Neural cell (in vitro differentiated cells): ENCODE measurements around the gene ADAM29. TPM values are rescaled to one million over a fixed set of nuclear protein-coding genes. Genes with fewer than 3 reads are reported as not detected.

Experiments used
- H2AFZ ChIP-seq: fragments of 200-600, 300-800 bp; sonication (generic), shearing (Covaris generic); 2 replicates; pipeline ENCODE4 v1.6.0; 2014; ENCODE audit warnings: low read depth, mild to moderate bottlenecking, antibody characterized with exemption, low read length, moderate library complexity
- H3F3A ChIP-seq: fragments of 200-600 bp; shearing (Covaris generic); 2 replicates; pipeline ENCODE4 v1.6.1; 2016; ENCODE audit warnings: mild to moderate bottlenecking, moderate library complexity, mixed read lengths, antibody characterized with exemption, low read length; ENCODE audit not compliant: insufficient read depth, poor library complexity, severe bottlenecking
- H3K27ac ChIP-seq: fragments of 200-600, 300-800 bp; sonication (generic), shearing (Covaris generic); 2 replicates; pipeline ENCODE4 v1.5.1; 2014; ENCODE audit warnings: mild to moderate bottlenecking, low read length, moderate library complexity
- H3K27me3 ChIP-seq: fragments of 300-800, 200-600 bp; sonication (generic), shearing (Covaris generic); 2 replicates; pipeline ENCODE4 v1.6.0; 2014; ENCODE audit warnings: mild to moderate bottlenecking, low read depth, low read length, moderate library complexity; ENCODE audit not compliant: insufficient read depth
- H3K36me3 ChIP-seq: fragments of 300-800, 200-600 bp; sonication (generic), shearing (Covaris generic); 2 replicates; pipeline ENCODE4 v1.5.1; 2014; ENCODE audit warnings: mild to moderate bottlenecking, antibody characterized with exemption, low read length, moderate library complexity; ENCODE audit not compliant: insufficient read depth
- H3K4me2 ChIP-seq: fragments of 300-800, 200-600 bp; sonication (generic), shearing (Covaris generic); 2 replicates; pipeline ENCODE4 v1.6.0; 2014; ENCODE audit warnings: mild to moderate bottlenecking, low read length
- H3K4me3 ChIP-seq: fragments of 300-800, 200-600 bp; sonication (generic), shearing (Covaris generic); 2 replicates; pipeline ENCODE4 v1.5.1; 2014; ENCODE audit warnings: mild to moderate bottlenecking, low read length, moderate library complexity
- H3K79me2 ChIP-seq: fragments of 200-600 bp; shearing (Covaris generic); replicated peaks from 2 replicates; pipeline ENCODE4 v1.6.0; 2014; ENCODE audit warnings: mild to moderate bottlenecking, low read length, moderate library complexity; ENCODE audit not compliant: insufficient read depth
- H3K9ac ChIP-seq: fragments of 300-800, 200-600 bp; sonication (generic), shearing (Covaris generic); 2 replicates; pipeline ENCODE4 v1.6.1; 2016; ENCODE audit warnings: mild to moderate bottlenecking, low read length, mixed read lengths
- H3K9me2 ChIP-seq: fragments of 200-600 bp; shearing (Covaris generic); 2 replicates; pipeline ENCODE4 v1.6.1; 2016; ENCODE audit warnings: mild to moderate bottlenecking, low read length, mixed read lengths; ENCODE audit not compliant: insufficient read depth
- H3K9me3 ChIP-seq: fragments of 200-600, 300-800 bp; sonication (generic), shearing (Covaris generic); 2 replicates; pipeline ENCODE4 v1.6.1; 2016; ENCODE audit warnings: mild to moderate bottlenecking, mixed run types, low read length, moderate library complexity, mixed read lengths
- H4K20me1 ChIP-seq: fragments of 200-600 bp; shearing (Covaris generic); 2 replicates; pipeline ENCODE4 v1.6.1; 2016; ENCODE audit warnings: mild to moderate bottlenecking, mixed run types; ENCODE audit not compliant: insufficient read depth
- EP300 ChIP-seq: fragments of 450-650 bp; conservative IDR thresholded peaks from 2 replicates; pipeline ENCODE4 v1.6.1; 2014; ENCODE audit warnings: antibody characterized with exemption, mild to moderate bottlenecking, moderate library complexity; ENCODE audit not compliant: poor library complexity, severe bottlenecking
- EZH2 ChIP-seq: fragments of 200-600, 300-800 bp; shearing (Covaris generic), sonication (generic); IDR thresholded peaks from 2 replicates; pipeline ENCODE4 v1.6.1; 2014; ENCODE audit warnings: antibody characterized with exemption, low read length, borderline replicate concordance, mild to moderate bottlenecking; ENCODE audit not compliant: insufficient read depth, poor library complexity, severe bottlenecking
- MXI1 ChIP-seq: fragments of 450-650 bp; conservative IDR thresholded peaks from 2 replicates; pipeline ENCODE4 v1.6.1; 2014; ENCODE audit warnings: antibody characterized with exemption, mild to moderate bottlenecking; ENCODE audit not compliant: poor library complexity, severe bottlenecking
- POLR2AphosphoS5 ChIP-seq: IDR thresholded peaks from 2 replicates; pipeline ENCODE4 v1.6.1; 2012
- RAD21 ChIP-seq: fragments of 450-650 bp; conservative IDR thresholded peaks from 2 replicates; pipeline ENCODE4 v1.6.1; 2014; ENCODE audit warnings: antibody characterized with exemption, mild to moderate bottlenecking, moderate library complexity
- SMC3 ChIP-seq: fragments of 450-650 bp; conservative IDR thresholded peaks from 2 replicates; pipeline ENCODE4 v1.6.1; 2014; ENCODE audit warnings: antibody characterized with exemption, mild to moderate bottlenecking, moderate library complexity; ENCODE audit not compliant: poor library complexity
- TAF1 ChIP-seq: IDR thresholded peaks from 2 replicates; pipeline ENCODE4 v1.6.1; 2012; ENCODE audit warnings: low read depth
- polyA plus RNA-seq: library from polyadenylated mRNA; depleted of rRNA; stranded (reverse); fragments of >200 nt; gene quantifications from 2 replicates; pipeline ENCODE4 v1.2.3, GENCODE V29; 2014
- TF ChIP-seq, protein P1 (sequence below): fragments of 450-650 bp; IDR thresholded peaks from 2 replicates; pipeline ENCODE4 v1.5.1; 2014; ENCODE audit warnings: antibody characterized with exemption, mild to moderate bottlenecking, moderate library complexity; ENCODE audit not compliant: poor library complexity, severe bottlenecking
- TF ChIP-seq, protein P2 (sequence below): IDR thresholded peaks from 2 replicates; pipeline ENCODE4 v1.6.1; 2012; ENCODE audit warnings: borderline replicate concordance

Gene ADAM29
- polyA plus RNA-seq, 1 donor from 2014 or later: 0.48 TPM

DNA sequence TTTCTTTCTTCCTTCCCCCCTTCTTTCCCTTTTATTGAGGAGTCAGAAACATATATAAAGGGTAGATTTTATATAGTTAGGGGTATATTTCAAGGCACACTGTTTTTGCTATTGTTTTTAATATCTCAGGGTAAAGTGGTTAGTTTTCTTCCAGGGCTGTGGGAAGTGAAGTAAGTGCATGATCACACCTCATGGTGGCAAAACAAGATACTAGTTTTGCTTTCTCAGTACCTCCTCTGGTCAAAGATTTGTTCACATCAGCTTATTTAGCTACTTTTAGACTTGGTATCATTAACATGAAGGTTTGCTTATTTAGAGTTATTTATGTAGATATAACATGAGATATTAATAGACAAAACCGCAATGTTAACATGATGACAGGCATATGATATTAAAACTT lies 21.8 kb downstream of the ADAM29 start:
- Histone ChIP-seq H4K20me1 (no peaks in the 10 kb centered on the region), H3K9ac (no peak overlapping the region), H3K9me2 (no peaks in the 10 kb centered on the region), H3K9me3 (no peaks in the 10 kb centered on the region), H3K27ac (no peak overlapping the region), H3K4me3 (no peak overlapping the region), H3K4me2 (no peak overlapping the region), H2AFZ (no peak overlapping the region), H3K27me3 (no peaks in the 10 kb centered on the region), H3K36me3 (no peaks in the 10 kb centered on the region), H3K79me2 (no peaks in the 10 kb centered on the region), H3F3A (no peaks in the 10 kb centered on the region)
- TF ChIP-seq, protein P1, sequence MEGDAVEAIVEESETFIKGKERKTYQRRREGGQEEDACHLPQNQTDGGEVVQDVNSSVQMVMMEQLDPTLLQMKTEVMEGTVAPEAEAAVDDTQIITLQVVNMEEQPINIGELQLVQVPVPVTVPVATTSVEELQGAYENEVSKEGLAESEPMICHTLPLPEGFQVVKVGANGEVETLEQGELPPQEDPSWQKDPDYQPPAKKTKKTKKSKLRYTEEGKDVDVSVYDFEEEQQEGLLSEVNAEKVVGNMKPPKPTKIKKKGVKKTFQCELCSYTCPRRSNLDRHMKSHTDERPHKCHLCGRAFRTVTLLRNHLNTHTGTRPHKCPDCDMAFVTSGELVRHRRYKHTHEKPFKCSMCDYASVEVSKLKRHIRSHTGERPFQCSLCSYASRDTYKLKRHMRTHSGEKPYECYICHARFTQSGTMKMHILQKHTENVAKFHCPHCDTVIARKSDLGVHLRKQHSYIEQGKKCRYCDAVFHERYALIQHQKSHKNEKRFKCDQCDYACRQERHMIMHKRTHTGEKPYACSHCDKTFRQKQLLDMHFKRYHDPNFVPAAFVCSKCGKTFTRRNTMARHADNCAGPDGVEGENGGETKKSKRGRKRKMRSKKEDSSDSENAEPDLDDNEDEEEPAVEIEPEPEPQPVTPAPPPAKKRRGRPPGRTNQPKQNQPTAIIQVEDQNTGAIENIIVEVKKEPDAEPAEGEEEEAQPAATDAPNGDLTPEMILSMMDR: no peak
- TF ChIP-seq MXI1 (no peak), EZH2 (no peak), TAF1 (no peak), RAD21 (no peak), POLR2AphosphoS5 (no peak), SMC3 (no peak), EP300 (no peak)
- TF ChIP-seq, protein P2, sequence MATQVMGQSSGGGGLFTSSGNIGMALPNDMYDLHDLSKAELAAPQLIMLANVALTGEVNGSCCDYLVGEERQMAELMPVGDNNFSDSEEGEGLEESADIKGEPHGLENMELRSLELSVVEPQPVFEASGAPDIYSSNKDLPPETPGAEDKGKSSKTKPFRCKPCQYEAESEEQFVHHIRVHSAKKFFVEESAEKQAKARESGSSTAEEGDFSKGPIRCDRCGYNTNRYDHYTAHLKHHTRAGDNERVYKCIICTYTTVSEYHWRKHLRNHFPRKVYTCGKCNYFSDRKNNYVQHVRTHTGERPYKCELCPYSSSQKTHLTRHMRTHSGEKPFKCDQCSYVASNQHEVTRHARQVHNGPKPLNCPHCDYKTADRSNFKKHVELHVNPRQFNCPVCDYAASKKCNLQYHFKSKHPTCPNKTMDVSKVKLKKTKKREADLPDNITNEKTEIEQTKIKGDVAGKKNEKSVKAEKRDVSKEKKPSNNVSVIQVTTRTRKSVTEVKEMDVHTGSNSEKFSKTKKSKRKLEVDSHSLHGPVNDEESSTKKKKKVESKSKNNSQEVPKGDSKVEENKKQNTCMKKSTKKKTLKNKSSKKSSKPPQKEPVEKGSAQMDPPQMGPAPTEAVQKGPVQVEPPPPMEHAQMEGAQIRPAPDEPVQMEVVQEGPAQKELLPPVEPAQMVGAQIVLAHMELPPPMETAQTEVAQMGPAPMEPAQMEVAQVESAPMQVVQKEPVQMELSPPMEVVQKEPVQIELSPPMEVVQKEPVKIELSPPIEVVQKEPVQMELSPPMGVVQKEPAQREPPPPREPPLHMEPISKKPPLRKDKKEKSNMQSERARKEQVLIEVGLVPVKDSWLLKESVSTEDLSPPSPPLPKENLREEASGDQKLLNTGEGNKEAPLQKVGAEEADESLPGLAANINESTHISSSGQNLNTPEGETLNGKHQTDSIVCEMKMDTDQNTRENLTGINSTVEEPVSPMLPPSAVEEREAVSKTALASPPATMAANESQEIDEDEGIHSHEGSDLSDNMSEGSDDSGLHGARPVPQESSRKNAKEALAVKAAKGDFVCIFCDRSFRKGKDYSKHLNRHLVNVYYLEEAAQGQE: no peak

DNA sequence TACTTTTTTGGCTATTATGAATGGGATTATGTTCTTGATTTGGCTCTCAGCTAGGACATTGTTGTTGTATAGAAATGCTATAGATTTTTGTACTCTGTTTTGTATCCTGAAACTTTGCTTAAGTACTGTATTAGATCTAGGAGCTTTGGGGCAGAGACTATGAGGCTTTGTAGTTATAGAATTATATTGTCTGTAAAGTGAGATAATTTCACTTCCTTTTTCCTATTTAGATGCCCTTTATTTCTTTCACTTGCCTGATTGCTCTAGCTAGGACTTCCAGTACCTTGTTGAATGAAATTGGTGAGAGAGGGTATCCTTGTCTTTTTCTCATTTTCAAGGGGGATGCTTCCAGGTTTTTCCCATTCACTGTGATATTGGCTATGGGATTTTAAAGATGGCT lies 28.1 kb downstream of the ADAM29 start:
- Histone ChIP-seq H3K9me3 (no peaks in the 10 kb centered on the region), H2AFZ (no peak overlapping the region), H3F3A (no peaks in the 10 kb centered on the region), H3K36me3 (no peaks in the 10 kb centered on the region), H3K27ac (no peak overlapping the region), H4K20me1 (no peaks in the 10 kb centered on the region), H3K4me3 (no peak overlapping the region), H3K27me3 (no peaks in the 10 kb centered on the region), H3K4me2 (no peak overlapping the region), H3K79me2 (no peaks in the 10 kb centered on the region), H3K9ac (no peak overlapping the region), H3K9me2 (no peaks in the 10 kb centered on the region)
- TF ChIP-seq POLR2AphosphoS5: no peak
- TF ChIP-seq, protein P2: no peak
- TF ChIP-seq EP300: no peak
- no peak for TF ChIP-seq SMC3
- TF ChIP-seq RAD21: no peak
- no peak for TF ChIP-seq TAF1
- no peak for TF ChIP-seq MXI1
- TF ChIP-seq EZH2: no peak
- TF ChIP-seq, protein P1: no peak
